SK-N-SH (cell line): ENCODE measurements around the gene DENND1C. TPM values are rescaled to one million over a fixed set of nuclear protein-coding genes. Genes with fewer than 3 reads are reported as not detected.
A peak's percentile ranks its signal among the peaks of the same experiment; 100 is the strongest.

ENCODE experiments used
- CTCF ChIA-PET: fragments of 300-600, 350-600 bp; formaldehyde crosslinking; extraction: SDS; loops from one replicate; lab custom pipeline; 2021; lab: Yijun Ruan, JAX
- POLR2A ChIA-PET: fragments of 350-600 bp; sonication (Branson Sonifier 250); formaldehyde crosslinking; extraction: SDS; loops from one replicate; lab custom pipeline; 2020; ENCODE audit warnings: antibody characterized with exemption, inconsistent platforms; lab: Yijun Ruan, JAX
- DNase-seq: peaks from one replicate; pipeline ENCODE4 v3.0.0; 2012
- H2AFZ ChIP-seq: fragments of 200-600 bp; sonication (generic); 2 replicates; pipeline ENCODE4 v1.8.1; 2016; ENCODE audit warnings: antibody characterized with exemption, mild to moderate bottlenecking, low read depth
- H3F3A ChIP-seq: fragments of 200-600 bp; sonication (generic); replicated peaks from 2 replicates; pipeline ENCODE3; 2016; ENCODE audit warnings: antibody characterized with exemption, mild to moderate bottlenecking; ENCODE audit not compliant: insufficient read depth
- H3K27ac ChIP-seq, 2 experiments: fragments of 200-500 bp in 1 of 2; fragments of 200-600 bp in 1 of 2; sonication (Bioruptor generic) in 1 of 2; sonication (generic), shearing (Covaris generic) in 1 of 2; 2 replicates each; pipeline versions ENCODE4 v1.5.1 to v1.6.1; 2014 to 2016; ENCODE audit warnings: low read depth in 2 of 2, inconsistent platforms in 1 of 2, low read length in 1 of 2, mild to moderate bottlenecking in 1 of 2, mixed read lengths in 1 of 2
- H3K27me3 ChIP-seq: fragments of 200-600 bp; sonication (generic), shearing (Covaris generic); 2 replicates; pipeline ENCODE4 v1.6.1; 2016; ENCODE audit warnings: mixed run types; ENCODE audit not compliant: insufficient read depth
- H3K36me3 ChIP-seq, 2 experiments: fragments of 200-500 bp in 1 of 2; fragments of 200-600 bp in 1 of 2; sonication (Bioruptor generic) in 1 of 2; sonication (generic) in 1 of 2; replicated peaks in 1 of 2; 2 replicates each; pipeline versions ENCODE3 to v1.5.1; 2014 to 2016; ENCODE audit warnings: low read length in 1 of 2, mild to moderate bottlenecking in 1 of 2; ENCODE audit not compliant: insufficient read depth in 2 of 2, control insufficient read depth in 1 of 2
- H3K4me1 ChIP-seq, 2 experiments: fragments of 200-500 bp in 1 of 2; fragments of 200-600 bp in 1 of 2; sonication (Bioruptor generic) in 1 of 2; sonication (generic), shearing (Covaris generic) in 1 of 2; 2 replicates each; pipeline versions ENCODE4 v1.5.1 to v1.6.1; 2014 to 2016; ENCODE audit warnings: low read depth in 1 of 2, low read length in 1 of 2, mixed run types in 1 of 2; ENCODE audit not compliant: insufficient read depth in 2 of 2, control insufficient read depth in 1 of 2
- H3K4me2 ChIP-seq: fragments of 200-600 bp; sonication (generic), shearing (Covaris generic); 2 replicates; pipeline ENCODE4 v1.6.1; 2017; ENCODE audit warnings: mixed run types
- H3K4me3 ChIP-seq, 2 experiments: fragments of 200-500 bp in 1 of 2; fragments of 200-600 bp in 1 of 2; sonication (Bioruptor generic) in 1 of 2; sonication (generic), shearing (Covaris generic) in 1 of 2; 2 replicates each; pipeline versions ENCODE4 v1.5.1 to v1.8.1; 2014 to 2016; ENCODE audit warnings: low read depth in 2 of 2, inconsistent platforms in 1 of 2, low read length in 1 of 2, mild to moderate bottlenecking in 1 of 2, mixed read lengths in 1 of 2, moderate library complexity in 1 of 2
- H3K79me2 ChIP-seq: fragments of 200-600 bp; sonication (generic); 2 replicates; pipeline ENCODE4 v1.8.1; 2017; ENCODE audit warnings: mild to moderate bottlenecking; ENCODE audit not compliant: insufficient read depth
- H3K9ac ChIP-seq: fragments of 200-600 bp; sonication (generic); 2 replicates; pipeline ENCODE4 v1.6.1; 2017; ENCODE audit warnings: mixed run types
- H3K9me2 ChIP-seq: fragments of 200-600 bp; sonication (generic); 2 replicates; pipeline ENCODE4 v1.6.1; 2017; ENCODE audit warnings: mixed run types
- H3K9me3 ChIP-seq: fragments of 200-600 bp; sonication (generic); 2 replicates; pipeline ENCODE4 v1.6.1; 2017; ENCODE audit warnings: mixed run types, mild to moderate bottlenecking, moderate library complexity
- H4K20me1 ChIP-seq: fragments of 200-600 bp; sonication (generic); 2 replicates; pipeline ENCODE4 v1.6.1; 2017; ENCODE audit warnings: mild to moderate bottlenecking, mixed run types; ENCODE audit not compliant: insufficient read depth
- CTCF ChIP-seq: fragments of 200-600 bp; sonication (generic); IDR thresholded peaks from 2 replicates; pipeline ENCODE4 v1.6.1; 2017; ENCODE audit warnings: antibody characterized with exemption, mild to moderate bottlenecking, moderate library complexity
- EZH2phosphoT487 ChIP-seq: fragments of 200-600 bp; sonication (generic); IDR thresholded peaks from 2 replicates; pipeline ENCODE4 v1.6.1; 2017; ENCODE audit warnings: low read depth, mixed run types, mild to moderate bottlenecking, antibody characterized with exemption, moderate library complexity, borderline replicate concordance
- FOSL2 ChIP-seq: IDR thresholded peaks from 2 replicates; pipeline ENCODE4 v1.4.0; 2012; ENCODE audit warnings: low read depth, mild to moderate bottlenecking, moderate library complexity, borderline replicate concordance
- FOXM1 ChIP-seq: IDR thresholded peaks from 2 replicates; pipeline ENCODE4 v1.4.0; 2012; ENCODE audit warnings: low read depth, mild to moderate bottlenecking
- GABPA ChIP-seq: IDR thresholded peaks from 2 replicates; pipeline ENCODE4 v1.4.0; 2012; ENCODE audit warnings: low read depth, mild to moderate bottlenecking
- GATA2 ChIP-seq: sonication (generic); formaldehyde crosslinking; IDR thresholded peaks from 2 replicates; pipeline ENCODE4 v1.5.0; 2020; ENCODE audit warnings: mild to moderate bottlenecking, missing genetic modification reagents
- JUND ChIP-seq: IDR thresholded peaks from 2 replicates; pipeline ENCODE4 v1.4.0; 2012
- MXI1 ChIP-seq: IDR thresholded peaks from 2 replicates; pipeline ENCODE4 v1.6.1; 2012; ENCODE audit warnings: mild to moderate bottlenecking, low read depth, low read length, improper control_type of control experiment
- NFIC ChIP-seq: IDR thresholded peaks from 2 replicates; pipeline ENCODE4 v1.4.0; 2012; ENCODE audit warnings: borderline replicate concordance
- RCOR1 ChIP-seq: fragments of 150-350 bp; IDR thresholded peaks from 2 replicates; pipeline ENCODE4 v1.6.1; 2017; ENCODE audit warnings: antibody characterized with exemption, low read length
- REST ChIP-seq: IDR thresholded peaks from 2 replicates; pipeline ENCODE4 v1.6.1; 2012; ENCODE audit warnings: mild to moderate bottlenecking, low read depth, low read length, moderate library complexity
- TEAD4 ChIP-seq: IDR thresholded peaks from 2 replicates; pipeline ENCODE4 v1.4.0; 2012; ENCODE audit warnings: mild to moderate bottlenecking, borderline replicate concordance; ENCODE audit not compliant: insufficient read depth
- USF1 ChIP-seq: IDR thresholded peaks from 2 replicates; pipeline ENCODE4 v1.4.0; 2012; ENCODE audit warnings: low read depth, borderline replicate concordance
- YY1 ChIP-seq: IDR thresholded peaks from 2 replicates; pipeline ENCODE4 v1.4.0; 2012; ENCODE audit warnings: low read depth, mild to moderate bottlenecking
- WGBS: methylation state at CpG from one replicate; pipeline ENCODE4 v1.1.6; 2017; ENCODE audit warnings: low lambda C conversion rate; 5-methylcytosine and 5-hydroxymethylcytosine counted together
- polyA plus RNA-seq, 3 experiments: library from polyadenylated mRNA; depleted of rRNA; stranded (reverse); fragments of >200 nt; gene quantifications; 2 replicates each; pipeline ENCODE4 v1.2.3, GENCODE V29; 2012

DENND1C gene
- polyA plus RNA-seq, 1 of the 3 experiments (the other 2 are of a cell fraction) = 0.05 TPM

- TF ChIP-seq EZH2phosphoT487 (no peak), RCOR1 (no peak), FOSL2 (no peak), TEAD4 (no peak), USF1 (no peak), JUND (no peak), FOXM1 (no peak), GABPA (no peak), CTCF (no peak), NFIC (no peak), GATA2 (CRISPR knock-in tag) (no peak), REST (no peak), MXI1 (no peak), YY1 (no peak)
- Histone ChIP-seq H3K9me3 (no peaks in the 10 kb centered on the region), H4K20me1 (no peaks in the 10 kb centered on the region), H3K9me2 (no peaks in the 10 kb centered on the region), H3K4me1 (no peaks in the 10 kb centered on the region; a peak in 1 of 4 replicates), H3K9ac (no peak overlapping the region), H3K27ac (no peak overlapping the region), H3F3A (no peaks in the 10 kb centered on the region), H3K79me2 (no peaks in the 10 kb centered on the region), H3K36me3 (no peaks in the 10 kb centered on the region), H3K4me2 (peak overlapping the region; percentile 5; the same call in 1 of the 2 replicates), H2AFZ (no peak overlapping the region), H3K4me3 (no peak overlapping the region), H3K27me3 (no peaks in the 10 kb centered on the region)
- CTCF ChIA-PET = interaction anchor here (2.2 kb wide), 1 partner anchor 8 kb away, joined by 14 read pairs; the partner anchor contains the start of gene DENND1C
- 15% methylated on average over 2 of the region's 2 CpGs for WGBS
- no peak for DNase-seq
- POLR2A ChIA-PET = no interaction called here
Observed at GRCh38 chr19:6490134-6490533, 8.5 kb upstream of the DENND1C start.
